HG03066 (cell line): Measurements from ENCODE around the gene ZKSCAN2.

ENCODE experiments used
- ATAC-seq: cut with Tn5 transposase; IDR thresholded peaks from one replicate; pipeline ENCODE4 v1.9.1; 2021; ENCODE audit warnings: low read depth; ENCODE audit not compliant: unreplicated experiment

The ZKSCAN2 gene

DNA sequence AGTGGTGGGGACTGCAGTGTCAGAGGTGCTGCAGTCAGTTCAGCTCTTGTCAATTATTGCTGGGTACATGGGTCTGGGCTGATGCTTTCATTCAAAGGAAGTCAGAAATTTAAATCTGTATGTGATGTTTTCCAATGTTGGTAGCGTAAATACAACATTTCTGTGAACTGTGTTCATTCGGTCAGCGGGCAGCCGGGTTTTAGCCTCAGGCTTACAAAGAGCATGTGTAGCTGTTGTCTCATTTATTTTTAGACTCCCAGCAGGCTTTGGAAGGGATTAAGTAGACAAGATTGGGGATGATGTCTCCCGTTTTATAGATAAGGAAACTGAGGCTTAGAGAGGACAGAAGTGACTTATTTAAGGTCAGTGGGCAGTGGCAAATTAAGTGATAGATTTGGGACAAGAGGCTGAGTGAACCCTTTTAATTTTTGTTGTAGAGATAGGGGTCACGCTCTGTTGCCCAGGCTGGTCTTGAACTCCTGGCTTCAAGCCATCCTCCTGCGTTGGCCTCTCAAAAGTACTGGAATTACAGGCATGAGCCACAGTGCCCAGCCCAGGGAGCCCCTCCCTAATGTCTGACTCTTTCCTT, 32.8 kb downstream of the ZKSCAN2 start:
- no peak for ATAC-seq

DNA sequence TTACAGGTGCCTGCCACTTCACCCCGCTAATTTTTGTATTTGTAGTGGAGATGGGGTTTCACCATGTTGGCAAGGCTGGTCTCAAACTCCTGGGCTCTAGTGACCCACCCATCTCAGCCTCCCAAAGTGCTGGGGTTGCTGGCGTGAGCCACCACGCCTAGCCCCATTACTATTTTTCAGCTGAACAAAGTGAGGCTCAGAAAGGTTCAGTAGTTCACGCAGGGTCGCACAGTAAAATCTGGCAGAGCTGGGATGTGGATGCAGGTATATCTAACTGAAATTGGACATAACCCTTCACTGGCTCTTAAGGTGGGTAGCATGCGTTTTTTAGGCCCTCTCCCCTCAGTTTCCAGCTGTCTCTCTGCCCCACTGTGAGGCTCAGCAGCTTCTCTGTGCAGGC, 33.7 kb downstream of the ZKSCAN2 start:
- ATAC-seq: no peak

DNA sequence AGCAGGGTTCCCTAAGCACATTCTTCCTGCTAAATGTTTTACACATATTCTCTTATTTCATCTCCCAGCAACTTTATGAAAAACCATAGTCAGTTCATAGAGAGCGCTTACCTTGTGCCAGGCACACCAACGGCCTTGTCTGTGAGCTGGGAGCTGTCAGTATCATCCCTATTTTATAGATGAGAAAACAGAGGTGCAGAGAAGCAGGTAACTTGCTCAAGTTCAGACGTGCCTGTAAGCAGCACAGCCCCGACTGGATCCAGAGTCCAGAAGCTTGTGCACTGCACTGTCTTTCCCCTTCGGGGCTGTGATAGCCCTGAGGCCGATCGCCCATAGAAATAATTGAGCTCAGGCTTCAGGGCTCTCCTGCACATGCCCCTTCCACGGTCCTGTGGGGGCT, 34.7 kb downstream of the ZKSCAN2 start:
- no peak for ATAC-seq

DNA sequence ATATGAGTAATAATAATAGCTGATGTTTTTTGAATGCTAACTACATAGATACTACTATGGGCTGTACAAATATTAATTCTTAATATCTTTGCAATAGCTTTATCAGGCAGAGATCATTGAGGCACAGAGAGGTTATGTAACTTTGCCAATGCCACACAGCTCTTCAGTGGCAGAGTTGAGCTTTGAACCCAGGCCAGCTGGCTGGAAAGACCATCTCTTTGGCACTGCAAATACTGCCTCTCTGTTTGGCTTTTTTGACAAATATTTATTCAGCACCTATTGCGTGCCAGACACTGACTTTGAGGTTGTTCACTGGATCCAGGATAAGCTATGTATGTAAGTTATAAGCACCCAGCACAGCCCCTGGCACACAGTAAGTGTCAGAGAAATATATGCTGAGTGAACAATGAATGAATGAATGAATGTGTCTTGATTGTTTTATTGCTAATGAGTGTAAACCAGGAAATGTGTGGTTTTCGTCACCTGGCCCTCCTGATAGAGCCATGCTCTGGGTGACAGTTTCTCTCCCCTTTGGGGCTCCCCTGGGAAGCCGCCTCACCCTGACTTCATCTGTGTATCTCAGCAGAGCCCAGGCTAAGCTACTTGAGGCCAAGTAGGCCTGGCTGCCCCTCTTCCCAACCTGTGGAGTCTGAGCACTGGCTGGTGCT, 38.4 kb downstream of the ZKSCAN2 start:
- ATAC-seq: no peak

DNA sequence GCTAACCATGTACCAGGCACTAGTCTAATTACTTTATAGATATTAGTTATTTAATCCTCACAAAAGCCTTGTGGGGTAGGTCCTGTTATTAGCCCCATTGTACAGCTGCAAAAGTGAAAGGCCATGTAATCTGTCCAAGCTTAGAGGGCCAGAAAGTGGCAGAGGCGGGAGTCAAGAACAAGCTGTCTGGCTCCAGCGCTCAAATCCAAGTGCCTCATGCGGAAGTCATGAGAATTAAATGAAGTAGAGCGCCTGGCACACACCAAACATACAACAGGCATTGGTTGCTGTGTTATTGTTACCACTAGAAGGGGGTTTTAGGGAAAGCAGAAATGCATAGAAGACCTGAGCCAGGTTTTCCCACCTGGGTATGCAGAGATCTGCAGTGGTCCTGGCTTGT, 39.7 kb downstream of the ZKSCAN2 start:
- no peak for ATAC-seq

DNA sequence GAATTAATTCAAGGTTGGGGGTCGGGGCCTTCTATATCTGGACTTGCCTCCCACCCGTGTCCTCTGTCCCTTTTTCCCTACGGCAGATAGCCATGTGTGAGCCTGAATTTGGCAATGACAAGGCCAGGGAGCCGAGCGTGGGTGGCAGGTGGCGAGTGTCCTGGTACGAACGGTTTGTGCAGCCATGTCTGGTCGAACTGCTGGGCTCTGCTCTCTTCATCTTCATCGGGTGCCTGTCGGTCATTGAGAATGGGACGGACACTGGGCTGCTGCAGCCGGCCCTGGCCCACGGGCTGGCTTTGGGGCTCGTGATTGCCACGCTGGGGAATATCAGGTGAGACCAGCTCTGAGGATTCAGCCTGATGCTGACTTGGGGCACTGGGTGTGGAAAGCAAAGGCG, 40.5 kb downstream of the ZKSCAN2 start:
- ATAC-seq: no peak

DNA sequence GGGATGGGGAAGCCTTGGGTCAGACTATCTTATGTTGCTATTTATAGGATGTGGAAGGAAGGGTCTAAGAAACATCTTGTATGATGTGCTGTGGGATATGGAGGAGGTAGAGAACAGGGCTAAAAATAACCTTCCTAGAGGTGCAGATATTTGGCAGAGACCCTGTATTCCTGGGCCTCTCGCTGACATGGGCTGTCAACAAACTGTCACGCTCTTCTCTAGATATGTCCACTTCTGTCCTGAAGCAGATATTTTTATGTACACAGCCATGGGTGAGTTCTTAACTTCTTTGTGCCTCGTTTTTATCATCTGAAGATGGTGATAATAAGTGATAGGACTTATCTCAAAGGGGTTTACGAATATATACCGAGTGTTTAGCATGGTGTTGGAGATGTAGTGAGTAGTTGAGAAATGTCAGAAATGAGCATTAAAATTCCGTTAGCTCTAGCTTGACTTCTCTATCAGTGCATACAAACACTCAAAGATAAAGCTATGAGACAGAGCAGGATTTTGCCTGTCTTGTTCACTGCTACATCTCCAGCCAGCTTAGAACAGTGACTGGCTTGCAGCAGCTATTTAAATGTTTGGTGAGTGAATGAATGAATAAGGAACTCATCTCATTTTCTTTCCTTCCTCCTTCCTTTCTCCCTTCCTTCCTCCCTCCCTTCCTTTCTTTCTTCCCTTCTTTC, 43.8 kb downstream of the ZKSCAN2 start:
- ATAC-seq: no peak

DNA sequence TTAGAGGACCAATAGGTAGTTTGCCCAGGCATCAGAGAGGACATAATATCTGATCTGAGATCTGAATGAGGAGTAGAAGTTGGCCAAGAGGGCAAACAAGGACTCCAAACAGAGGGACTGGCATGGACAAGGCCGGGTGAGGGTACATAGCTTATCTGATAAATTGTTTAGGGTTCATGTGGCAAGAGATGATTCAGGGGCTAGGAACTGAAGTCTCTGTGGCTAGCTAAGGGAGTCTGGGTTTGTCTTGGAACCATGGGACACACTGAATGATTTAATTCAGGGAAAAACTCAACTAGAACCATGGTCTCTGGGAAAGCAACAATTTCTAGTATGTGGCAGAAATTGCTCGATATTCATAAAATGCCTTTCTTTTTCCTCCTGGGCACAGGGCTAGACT, 45.0 kb downstream of the ZKSCAN2 start:
- ATAC-seq: no peak

DNA sequence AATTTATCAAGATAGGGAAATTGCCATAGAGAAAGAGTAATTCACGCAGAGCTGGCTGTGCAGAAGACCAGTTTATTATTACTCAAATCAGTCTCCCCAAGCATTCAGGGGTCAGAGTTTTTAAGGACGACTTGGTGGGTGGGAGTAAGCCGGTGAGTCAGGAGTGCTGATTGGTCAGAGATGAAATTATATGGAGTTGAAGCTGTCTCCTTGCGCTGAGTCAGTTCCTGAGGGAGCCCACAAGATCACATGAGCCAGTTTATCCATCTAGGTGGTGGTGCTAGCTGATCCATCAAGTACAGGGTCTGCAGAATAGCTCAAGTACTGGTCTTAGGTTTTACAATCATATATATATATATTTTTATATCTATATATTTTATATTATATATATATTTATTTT, 46.9 kb downstream of the ZKSCAN2 start:
- ATAC-seq: no peak

DNA sequence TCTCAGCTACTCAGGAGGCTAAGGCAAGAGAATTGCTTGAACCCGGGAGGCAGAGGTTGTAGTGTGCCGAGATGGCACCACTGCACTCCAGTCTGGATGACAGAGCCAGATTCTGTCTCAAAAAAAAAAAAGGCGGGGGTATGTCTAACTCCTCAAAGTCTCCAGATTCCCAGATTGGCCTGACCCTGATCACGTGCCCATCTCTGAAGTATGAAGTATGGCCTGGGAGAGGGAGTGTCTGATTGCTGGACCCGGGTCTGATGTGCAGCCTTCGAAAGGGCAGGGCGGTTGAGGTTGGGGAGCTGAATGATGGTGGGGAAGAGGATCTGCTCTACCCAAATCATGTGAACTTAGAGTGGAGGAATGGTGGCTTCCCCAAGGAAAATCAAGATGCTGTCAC, 58.2 kb downstream of the ZKSCAN2 start:
- no peak for ATAC-seq

DNA sequence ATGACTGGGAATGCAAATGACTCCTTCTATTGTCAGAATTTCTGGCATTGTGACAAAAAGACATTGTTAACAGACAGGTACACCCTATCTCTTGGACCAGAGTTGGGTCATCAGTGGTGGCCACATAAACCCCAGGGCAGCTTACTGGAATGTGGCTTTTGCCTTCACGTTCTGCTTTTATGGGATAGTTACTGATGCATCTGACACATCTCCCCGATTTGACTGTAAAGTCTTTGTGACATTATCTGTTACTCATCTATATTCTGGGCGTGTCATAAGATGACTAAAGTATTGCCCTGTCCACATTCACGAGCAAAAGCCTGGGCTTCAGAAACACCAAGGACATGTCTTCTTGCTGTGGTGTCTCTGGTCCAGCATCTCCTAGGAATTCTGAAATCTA, 59.6 kb downstream of the ZKSCAN2 start:
- ATAC-seq: no peak

DNA sequence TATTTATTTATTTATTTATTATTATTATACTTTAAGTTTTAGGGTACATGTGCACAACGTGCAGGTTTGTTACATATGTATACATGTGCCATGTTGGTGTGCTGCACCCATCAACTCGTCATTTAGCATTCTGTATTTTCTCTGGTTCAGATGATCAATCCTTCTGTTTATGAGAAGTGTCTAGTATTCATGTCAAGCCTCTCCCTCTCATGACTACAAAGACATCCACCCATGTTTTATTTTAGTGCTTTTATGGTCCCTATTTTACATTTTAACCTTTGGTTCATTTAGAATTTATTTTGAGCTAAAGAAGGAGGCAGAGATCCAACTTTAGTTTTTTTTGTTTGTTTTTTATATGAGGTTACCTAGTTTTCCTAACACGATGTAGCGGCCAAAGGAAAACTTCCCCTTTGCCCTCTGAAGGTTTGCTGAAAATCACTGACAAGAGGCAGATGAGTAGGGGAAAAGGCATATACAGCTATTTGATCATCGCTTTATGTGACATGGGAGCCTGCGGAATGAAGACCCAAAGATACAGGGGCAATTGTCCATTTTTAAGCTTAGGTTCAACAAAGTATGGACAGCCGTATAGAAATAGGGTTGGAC, 63.3 kb downstream of the ZKSCAN2 start:
- ATAC-seq: no peak

DNA sequence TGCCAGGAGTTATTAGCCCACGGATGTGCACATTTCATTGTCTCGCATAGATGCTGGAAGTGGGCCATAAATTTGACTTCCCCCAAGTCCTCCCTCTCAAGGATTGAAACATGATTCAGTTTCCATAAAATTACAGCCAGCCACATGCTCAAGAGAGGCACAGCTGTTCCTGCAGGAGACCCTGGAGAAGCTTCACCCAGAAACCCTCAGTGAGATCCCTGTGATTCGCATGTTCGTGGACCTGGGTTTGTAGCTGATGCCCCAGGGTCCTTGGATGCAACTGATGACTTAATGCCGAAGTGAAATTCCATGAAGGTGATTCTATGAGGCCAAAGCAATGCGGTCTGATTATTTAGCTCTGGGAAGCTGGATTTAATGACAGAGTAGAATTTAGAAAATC, 65.5 kb downstream of the ZKSCAN2 start:
- no peak for ATAC-seq

DNA sequence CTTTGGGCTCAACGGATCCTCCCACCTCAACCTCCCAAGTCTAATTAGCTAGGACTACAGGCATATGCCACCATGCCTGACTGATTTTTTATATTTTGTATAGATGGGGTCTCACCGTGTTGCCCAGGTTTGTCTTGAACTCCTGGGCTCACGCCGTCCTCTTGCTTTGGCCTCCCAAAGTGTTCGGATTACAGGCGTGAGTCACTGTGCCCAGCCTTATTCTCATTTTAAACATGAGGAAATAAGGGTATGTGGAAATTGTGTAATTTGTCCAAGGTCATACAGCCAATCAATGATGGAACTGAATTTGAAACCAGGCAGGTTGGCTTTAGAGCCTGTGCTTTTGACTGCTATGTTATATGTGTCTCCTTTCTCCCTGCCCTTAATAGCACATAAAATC, 68.3 kb downstream of the ZKSCAN2 start:
- ATAC-seq: no peak

DNA sequence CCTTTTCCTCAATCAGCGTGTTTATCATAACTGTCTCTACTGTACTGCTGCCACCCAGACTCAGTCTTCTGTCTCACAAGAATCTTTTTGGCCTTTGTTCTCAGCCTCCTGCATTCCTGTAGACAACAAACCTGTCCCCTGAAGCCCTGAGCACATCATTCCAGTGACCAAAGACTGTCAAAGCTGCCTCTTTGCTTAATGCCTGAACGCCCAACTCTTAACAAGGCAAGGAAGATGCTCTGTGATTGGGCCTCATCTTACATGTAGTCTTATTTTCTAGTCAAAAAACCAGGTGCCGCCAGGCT, 70.2 kb downstream of the ZKSCAN2 start:
- ATAC-seq: no peak
